DMS53 treated with DMSO at 0.1 percent for 48 hours (cell line): Measurements from ENCODE around the gene WDR46.
A peak's percentile ranks its signal among the peaks of the same experiment; 100 is the strongest.

Source experiments
- DNase-seq: peaks from one replicate; lab custom pipeline; 2025; ENCODE audit not compliant: unreplicated experiment; lab: John Stamatoyannopoulos, UW

The WDR46 gene

GRCh38 chr6:33314515-33314942 lies 25.5 kb upstream of the WDR46 start:
- DNase-seq, result peak; percentile 44

GRCh38 chr6:33313709-33314514 lies 24.9 kb upstream of the WDR46 start, which contains the start of gene TAPBP:
Gene TAPBP, minus strand, starts transcription at chr6:33314078. Its CDS starts 37 bp downstream, at chr6:33314041.
- DNase-seq, result peak; percentile 64

- peak; percentile 21 for DNase-seq
Observed at GRCh38 chr6:33313105-33313708, 24.2 kb upstream of the WDR46 start.

GRCh38 chr6:33312361-33313104 lies 23.5 kb upstream of the WDR46 start:
- peak; percentile 42 for DNase-seq

- DNase-seq, result no peak
Observed at GRCh38 chr6:33306356-33306755, 17.3 kb upstream of the WDR46 start.

- DNase-seq, result no peak
Observed at GRCh38 chr6:33305052-33305451, 16.0 kb upstream of the WDR46 start.

GRCh38 chr6:33304216-33304615 lies 15.2 kb upstream of the WDR46 start:
- no peak for DNase-seq

GRCh38 chr6:33301877-33302276 lies 12.8 kb upstream of the WDR46 start:
- DNase-seq, result no peak

GRCh38 chr6:33299237-33299944 lies 10.4 kb upstream of the WDR46 start:
- peak; percentile 88 for DNase-seq

- DNase-seq, result no peak
Observed at GRCh38 chr6:33298773-33299236, 9.8 kb upstream of the WDR46 start, which contains the start of gene RGL2. Gene RGL2, minus strand, starts transcription at chr6:33298942. Its CDS starts 332 bp downstream, at chr6:33298610.

GRCh38 chr6:33297956-33298772 lies 9.1 kb upstream of the WDR46 start:
- peak; percentile 35 for DNase-seq

GRCh38 chr6:33297406-33297955 lies 8.4 kb upstream of the WDR46 start:
- no peak for DNase-seq

- DNase-seq, result no peak
Observed at GRCh38 chr6:33296797-33297405, 7.9 kb upstream of the WDR46 start.

GRCh38 chr6:33295621-33296369 lies 6.8 kb upstream of the WDR46 start:
- DNase-seq, result no peak

- DNase-seq, result no peak
Observed at GRCh38 chr6:33294086-33294823, 5.2 kb upstream of the WDR46 start.

GRCh38 chr6:33292996-33293682 lies 4.1 kb upstream of the WDR46 start:
- no peak for DNase-seq

- no peak for DNase-seq
Observed at GRCh38 chr6:33290459-33290858, 1.4 kb upstream of the WDR46 start.
